Activated naive CD4-positive, alpha-beta T cell treated with anti-CD3 and anti-CD28 coated beads, Interleukin-2, amount 10 ng/mL, durations not matched to agents 7 days and 5 days (primary cell): Measurements from ENCODE around the gene KMT2B.
A peak's percentile ranks its signal among the peaks of the same experiment; 100 is the strongest.
"Not testable (repeated sequence)": the region's sequence is repeated elsewhere in the genome, so short reads cannot be mapped to it uniquely, and the experiment has no call there.

ENCODE experiments used
- CTCF ChIA-PET: fragments of 350-600 bp; sonication (Branson Sonifier 250); formaldehyde crosslinking; loops from one replicate; lab custom pipeline; 2021; ENCODE audit warnings: antibody characterized with exemption; lab: Charles Lee
- DNase-seq: peaks from one replicate; pipeline ENCODE4 v3.0.0-alpha.2; 2020
- H3K27ac Mint-ChIP-seq: one replicate; pipeline ENCODE4 v1.8.0; 2021; ENCODE audit warnings: mild to moderate bottlenecking, moderate library complexity, mixed read lengths
- H3K27me3 Mint-ChIP-seq: one replicate; pipeline ENCODE4 v1.8.0; 2021; ENCODE audit warnings: mild to moderate bottlenecking, mixed read lengths
- H3K36me3 Mint-ChIP-seq: one replicate; pipeline ENCODE4 v1.8.0; 2021; ENCODE audit warnings: mixed read lengths
- H3K4me1 Mint-ChIP-seq: one replicate; pipeline ENCODE4 v1.8.0; 2021; ENCODE audit warnings: mixed read lengths
- H3K4me3 Mint-ChIP-seq: one replicate; pipeline ENCODE4 v1.8.0; 2021; ENCODE audit warnings: mild to moderate bottlenecking, moderate library complexity, mixed read lengths
- H3K9me3 Mint-ChIP-seq: one replicate; pipeline ENCODE4 v1.8.0; 2021; ENCODE audit warnings: mixed read lengths

Gene KMT2B

DNA sequence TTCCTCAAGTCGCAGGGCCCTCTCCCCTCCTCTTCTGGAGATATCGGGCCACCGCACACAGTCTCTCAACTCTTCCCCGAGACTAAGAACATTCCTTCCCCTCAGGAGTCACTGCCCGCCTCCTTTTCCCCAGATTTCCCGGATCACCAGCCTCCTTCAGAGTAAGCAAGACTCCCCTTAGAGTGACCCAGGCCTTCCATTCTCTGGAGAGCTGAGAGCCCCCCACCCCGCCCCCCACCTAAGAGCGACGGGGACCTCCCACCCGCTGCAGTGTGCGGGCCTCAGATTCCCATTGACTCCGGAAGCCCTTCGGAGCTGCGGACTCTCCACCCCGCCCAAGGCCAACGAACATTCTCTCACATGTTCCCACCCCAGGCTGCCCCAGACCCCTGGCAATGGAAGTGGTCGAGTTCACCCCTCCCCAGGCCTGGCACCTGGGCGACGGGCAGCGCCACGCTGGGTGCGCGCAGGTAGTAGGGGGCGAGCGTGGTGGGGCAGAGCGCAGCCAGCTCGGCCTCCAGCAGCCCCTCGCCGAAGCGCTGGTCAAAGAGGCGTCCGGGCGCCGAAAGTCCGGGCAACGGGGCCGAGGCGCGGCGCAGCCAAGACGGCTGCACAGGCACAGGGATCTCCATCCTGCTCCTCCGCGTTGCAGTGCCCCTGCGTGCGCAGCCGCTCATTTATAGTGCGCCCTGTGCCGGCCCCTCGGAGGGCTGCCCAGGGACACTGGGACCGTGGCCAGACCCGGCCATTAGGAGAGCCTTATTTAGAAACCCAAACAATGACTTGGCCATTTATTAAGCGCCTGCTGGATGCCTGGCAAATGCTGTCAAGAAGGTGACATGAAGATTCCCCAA, 38.8 kb downstream of the KMT2B start, which contains the start of gene HSPB6:
TSS of gene HSPB6 (minus strand) at position 653 of the 854 bp plus-strand sequence. CDS start at position 632, 21 bp downstream.
- H3K4me3 Mint-ChIP-seq: peak within 1 kb of the TSS; percentile 93
- CTCF ChIA-PET: no interaction called here
- peaks cover 13% of the 10 kb centered on the region for H3K27me3 Mint-ChIP-seq
- peaks cover 27% of the 10 kb centered on the region for H3K36me3 Mint-ChIP-seq
- peaks cover 44% of the 10 kb centered on the region for H3K4me1 Mint-ChIP-seq
- DNase-seq: no peak
- peak within 1 kb of the TSS; percentile 95 for H3K27ac Mint-ChIP-seq
- H3K9me3 Mint-ChIP-seq: no peaks in the 10 kb centered on the region

DNA sequence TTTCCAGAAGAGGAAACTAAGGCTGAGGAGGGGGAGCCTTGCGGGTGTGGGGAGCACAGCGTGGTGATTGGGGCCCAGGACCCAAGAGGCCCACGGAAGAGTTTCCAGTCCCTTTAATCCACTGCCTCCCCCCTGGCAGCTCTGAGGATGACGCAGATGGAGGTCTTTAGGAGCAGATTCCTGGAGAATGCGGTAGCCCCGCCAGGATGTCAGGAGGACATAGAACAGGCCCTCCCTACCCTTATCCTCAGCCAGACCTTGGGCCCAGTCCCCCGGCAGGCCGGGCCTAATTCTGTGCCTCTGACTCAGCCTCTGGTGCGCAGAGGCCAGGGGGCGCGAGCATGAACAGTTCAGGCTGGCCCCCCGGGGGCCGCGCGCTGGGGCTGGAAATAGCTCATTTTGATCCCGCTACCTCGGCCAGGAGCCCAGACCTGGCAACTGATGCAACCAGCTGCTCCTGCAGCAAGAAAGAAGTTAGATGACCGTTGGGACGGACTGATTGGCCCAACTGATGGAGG, 39.5 kb downstream of the KMT2B start:
- H3K4me3 Mint-ChIP-seq: peak overlapping the region; percentile 93
- H3K27me3 Mint-ChIP-seq: peaks cover 13% of the 10 kb centered on the region
- no peaks in the 10 kb centered on the region for H3K9me3 Mint-ChIP-seq
- H3K4me1 Mint-ChIP-seq: peaks cover 46% of the 10 kb centered on the region
- CTCF ChIA-PET: no interaction called here
- H3K27ac Mint-ChIP-seq: peak overlapping the region; percentile 95
- peak; percentile 46 for DNase-seq
- peaks cover 33% of the 10 kb centered on the region for H3K36me3 Mint-ChIP-seq

DNA sequence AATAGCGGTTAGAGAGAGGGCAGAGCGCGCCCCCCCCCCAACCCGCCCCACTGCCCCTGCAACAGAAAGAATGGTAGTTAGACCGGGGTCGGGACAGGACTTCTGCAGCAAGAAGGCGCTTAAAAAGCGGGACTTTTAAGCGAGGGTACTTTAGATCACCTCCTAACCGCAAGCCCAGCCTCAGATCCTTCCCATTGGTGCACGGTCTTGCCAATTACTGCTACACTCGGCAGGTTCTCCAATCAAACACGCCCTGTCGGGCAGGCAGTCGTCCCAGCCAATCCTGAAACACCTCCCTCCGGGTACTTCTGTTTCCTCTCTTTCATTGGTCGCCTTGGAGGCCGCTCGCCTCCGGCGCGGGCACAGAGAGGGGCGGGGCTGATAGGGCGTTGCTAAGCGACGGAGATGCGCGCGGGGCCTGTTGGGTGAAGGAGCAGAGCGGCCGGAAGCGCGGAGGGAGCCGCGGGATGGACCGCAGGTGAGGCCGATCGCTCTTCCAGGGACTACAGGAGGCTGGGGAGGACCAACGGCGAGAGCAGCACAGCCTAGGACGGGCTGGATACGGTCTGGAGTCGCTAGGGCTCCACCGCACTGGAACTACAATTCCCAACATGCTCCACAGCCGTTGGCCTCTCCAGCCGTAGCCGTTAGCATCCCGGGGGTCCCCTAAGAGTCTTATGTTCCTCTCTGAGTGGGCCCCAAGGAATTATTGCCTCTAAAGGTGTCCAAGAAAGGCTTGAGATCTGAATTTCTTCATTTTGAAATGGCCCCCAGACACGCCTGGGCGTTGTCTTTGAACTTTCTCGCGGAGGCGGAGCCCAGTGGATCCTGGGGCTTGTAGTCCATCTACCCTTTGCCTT, 40.2 kb downstream of the KMT2B start, which contains the start of gene PROSER3:
TSS of gene PROSER3 (plus strand) at position 428 of the 860 bp plus-strand sequence. CDS start at position 468, 40 bp downstream.
- CTCF ChIA-PET: no interaction called here
- Mint-ChIP-seq H3K4me1 (peaks cover 46% of the 10 kb centered on the region), H3K9me3 (no peaks in the 10 kb centered on the region)

DNA sequence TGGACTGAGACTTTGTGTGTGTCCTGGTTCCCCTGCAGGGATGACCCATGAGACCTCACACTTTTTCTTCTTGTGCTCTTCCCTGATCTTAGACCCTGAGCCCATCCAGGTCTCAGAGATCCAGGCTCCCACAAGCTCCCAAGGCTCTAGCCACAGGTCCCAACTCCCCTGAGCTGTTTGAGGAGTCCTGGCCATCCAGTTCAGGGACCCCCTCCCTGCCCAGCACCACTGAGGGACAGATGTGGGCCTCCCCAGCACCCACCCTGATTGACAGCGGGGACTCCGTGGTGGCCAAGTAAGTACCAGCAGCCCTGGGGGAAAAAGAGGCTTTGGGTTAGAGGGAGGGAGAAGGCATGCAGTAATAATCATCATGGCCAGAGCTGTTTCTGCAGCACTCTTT, 41.9 kb downstream of the KMT2B start:
- peak overlapping the region; percentile 66 for H3K27ac Mint-ChIP-seq
- H3K4me1 Mint-ChIP-seq: peaks cover 46% of the 10 kb centered on the region
- no peaks in the 10 kb centered on the region for H3K9me3 Mint-ChIP-seq
- DNase-seq: no peak
- H3K36me3 Mint-ChIP-seq: peaks cover 26% of the 10 kb centered on the region
- H3K27me3 Mint-ChIP-seq: peaks cover 13% of the 10 kb centered on the region
- CTCF ChIA-PET: no interaction called here
- peak overlapping the region; percentile 93 for H3K4me3 Mint-ChIP-seq

More for the DNA sequence above, 40.2 kb downstream of the KMT2B start, which contains the start of gene PROSER3:
- Mint-ChIP-seq H3K27me3 (peaks cover 13% of the 10 kb centered on the region), H3K27ac (peak within 1 kb of the TSS; percentile 95), H3K36me3 (peaks cover 33% of the 10 kb centered on the region), H3K4me3 (peak within 1 kb of the TSS; percentile 93)
- peak; percentile 99 for DNase-seq

DNA sequence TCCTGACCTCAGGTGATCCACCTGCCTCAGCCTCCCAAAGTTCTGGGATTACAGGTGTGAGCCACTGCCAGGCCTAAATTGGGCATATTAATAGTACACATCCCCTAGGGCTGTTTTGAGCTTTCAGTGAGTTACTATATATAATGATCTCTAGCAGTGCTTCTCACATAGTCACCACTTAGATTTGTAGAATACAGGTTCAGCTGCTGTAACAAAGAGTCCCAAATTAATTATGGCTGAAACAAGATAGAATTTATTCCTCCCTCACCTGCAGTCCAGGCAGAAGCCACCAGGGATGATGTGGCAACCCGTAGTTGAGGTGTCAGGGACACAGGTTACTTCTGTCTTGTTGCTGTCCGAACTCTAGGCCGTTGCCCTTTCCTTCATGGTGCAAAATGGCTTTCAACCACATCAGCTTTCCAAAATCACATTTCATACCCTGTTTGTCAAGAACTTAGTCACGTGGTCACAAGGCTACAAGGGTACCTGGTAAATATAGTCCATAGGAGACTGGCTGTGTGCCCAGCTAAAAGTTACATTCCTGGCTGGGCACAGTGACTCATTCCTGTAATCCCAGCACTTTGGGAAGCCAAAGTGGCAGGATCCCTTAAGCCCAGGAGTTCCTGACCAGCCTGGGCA, 43.0 kb downstream of the KMT2B start:
- H3K4me3 Mint-ChIP-seq: no peak overlapping the region
- no peaks in the 10 kb centered on the region for H3K9me3 Mint-ChIP-seq
- peaks cover 42% of the 10 kb centered on the region for H3K4me1 Mint-ChIP-seq
- H3K36me3 Mint-ChIP-seq: peaks cover 26% of the 10 kb centered on the region
- DNase-seq: no peak
- no peak overlapping the region for H3K27ac Mint-ChIP-seq
- CTCF ChIA-PET: no interaction called here
- H3K27me3 Mint-ChIP-seq: peaks cover 13% of the 10 kb centered on the region

DNA sequence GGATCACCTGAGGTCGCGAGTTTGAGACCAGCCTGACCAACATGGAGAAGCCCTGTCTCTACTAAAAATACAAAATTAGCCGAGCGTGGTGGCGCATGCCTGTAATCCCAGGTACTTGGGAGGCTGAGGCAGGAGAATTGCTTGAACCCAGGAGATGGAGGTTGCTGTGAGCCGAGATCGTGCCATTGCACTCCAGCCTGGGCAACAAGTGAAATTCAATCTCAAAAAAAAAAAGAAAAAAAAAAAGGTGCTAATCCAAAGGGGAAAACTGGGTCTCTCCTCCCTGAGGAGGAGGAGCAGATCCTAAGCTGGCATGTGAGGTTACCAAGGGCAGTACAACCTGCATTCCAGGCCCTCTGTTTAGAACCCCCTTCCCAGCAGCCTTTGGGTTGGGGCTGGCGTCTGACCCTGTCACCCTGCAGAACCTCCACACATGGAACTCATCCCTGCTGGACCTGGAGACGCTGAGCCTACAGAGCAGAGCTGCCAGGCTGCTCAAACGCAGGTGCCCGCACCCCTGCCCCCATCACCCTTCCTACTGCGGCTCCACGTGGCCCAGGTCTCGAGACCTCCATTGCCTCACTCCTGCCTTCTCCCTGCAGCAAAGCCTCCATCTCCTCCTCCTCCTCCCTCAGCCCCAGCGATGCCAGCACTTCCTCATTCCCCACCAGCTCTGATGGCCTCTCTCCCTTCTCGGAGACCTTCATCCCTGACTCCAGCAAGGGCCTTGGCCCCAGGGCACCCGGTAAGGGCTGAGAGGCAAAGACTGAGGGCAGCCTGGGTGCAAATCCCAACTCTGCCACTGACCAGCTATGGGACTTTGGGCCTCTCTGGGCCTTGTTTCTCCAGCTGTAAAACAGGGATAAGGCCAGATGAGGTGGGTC, 46.9 kb downstream of the KMT2B start:
- Mint-ChIP-seq H3K4me1 (peaks cover 10% of the 10 kb centered on the region), H3K9me3 (no peaks in the 10 kb centered on the region), H3K4me3 (no peak overlapping the region), H3K27me3 (no peaks in the 10 kb centered on the region), H3K36me3 (peaks cover 27% of the 10 kb centered on the region), H3K27ac (no peak overlapping the region)
- CTCF ChIA-PET: interaction anchor here (1.0 to 1.3 kb wide), 2 partner anchors 12 to 14 kb away, joined by 3 read pairs; no protein-coding TSS in a partner anchor
- no peak for DNase-seq

DNA sequence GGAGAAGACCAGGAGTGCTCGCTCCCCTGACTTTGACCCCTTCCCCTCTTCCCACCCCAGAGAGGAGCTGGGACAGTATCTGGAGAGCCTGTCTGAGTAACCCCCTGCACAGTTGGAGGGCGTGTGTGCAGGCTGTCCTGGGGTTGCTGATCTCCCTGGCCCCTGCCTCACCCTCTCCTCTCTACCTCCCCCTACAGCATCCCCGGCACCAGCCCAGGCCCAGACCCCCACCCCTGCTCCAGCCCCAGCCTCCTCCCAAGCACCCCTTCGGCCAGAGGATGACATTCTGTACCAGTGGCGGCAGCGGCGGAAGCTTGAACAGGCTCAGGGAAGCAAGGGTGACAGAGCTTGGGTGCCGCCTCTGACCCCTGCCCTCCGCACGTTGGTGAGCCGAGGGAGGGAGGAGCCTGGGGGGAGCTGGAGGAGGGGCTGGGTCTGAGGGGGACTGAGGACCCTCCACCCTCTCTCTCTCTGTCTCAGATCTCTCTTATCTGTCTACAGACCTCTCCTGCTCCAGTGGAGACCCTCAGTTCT, 48.8 kb downstream of the KMT2B start:
- H3K4me3 Mint-ChIP-seq: no peak overlapping the region
- H3K27ac Mint-ChIP-seq: no peak overlapping the region
- no peaks in the 10 kb centered on the region for H3K9me3 Mint-ChIP-seq
- CTCF ChIA-PET: interaction anchor here (0.8 kb wide), 1 partner anchor 14 kb away, joined by 3 read pairs; no protein-coding TSS in a partner anchor
- peaks cover 5% of the 10 kb centered on the region for H3K4me1 Mint-ChIP-seq
- H3K27me3 Mint-ChIP-seq: no peaks in the 10 kb centered on the region
- DNase-seq: no peak
- H3K36me3 Mint-ChIP-seq: peaks cover 21% of the 10 kb centered on the region

DNA sequence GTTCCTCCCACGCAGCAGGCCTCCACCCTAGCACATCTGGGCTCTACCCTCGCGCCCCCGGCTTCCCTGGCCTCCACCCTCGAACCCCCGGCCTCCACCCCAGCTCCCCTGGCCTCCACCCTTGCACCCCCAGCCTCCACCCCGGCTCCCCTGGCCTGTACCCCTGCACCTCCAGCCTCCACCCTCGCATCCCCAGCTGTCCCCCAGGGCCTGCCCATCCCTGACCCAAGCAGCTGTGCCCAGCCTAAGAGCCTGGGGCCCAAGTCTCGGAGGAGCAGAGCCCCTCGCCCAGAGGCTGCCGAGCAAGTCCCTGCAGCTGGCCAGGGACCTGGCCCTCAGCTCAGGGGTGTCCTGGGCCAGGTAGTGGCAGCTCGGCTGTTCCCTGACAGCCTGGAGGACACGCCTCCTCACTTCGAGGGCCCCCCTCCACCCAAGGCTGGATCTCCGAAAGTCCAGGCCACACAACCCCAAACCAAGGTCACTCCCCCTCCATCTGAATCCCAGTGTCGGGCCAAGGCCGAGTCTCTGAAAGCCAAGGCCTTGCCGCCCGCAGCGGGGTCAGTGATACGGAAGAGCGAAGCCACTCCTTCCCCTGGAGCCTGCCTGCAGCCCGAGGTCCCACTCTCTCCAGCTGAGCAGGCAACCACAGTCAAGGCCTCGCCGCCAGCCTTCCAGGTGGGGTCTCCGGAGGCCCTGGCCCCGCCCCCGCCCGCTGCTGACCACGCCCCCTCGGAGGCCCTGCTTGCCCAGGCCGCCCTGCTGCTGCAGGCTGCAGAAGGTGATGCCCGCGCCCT, 49.7 kb downstream of the KMT2B start:
- H3K36me3 Mint-ChIP-seq: peaks cover 16% of the 10 kb centered on the region
- no peak for DNase-seq
- no peaks in the 10 kb centered on the region for H3K27me3 Mint-ChIP-seq
- H3K4me1 Mint-ChIP-seq: peaks cover 3% of the 10 kb centered on the region
- CTCF ChIA-PET: interaction anchor here (1.0 kb wide), 1 partner anchor 52 kb away, joined by 3 read pairs; no protein-coding TSS in a partner anchor
- no peak overlapping the region for H3K4me3 Mint-ChIP-seq
- H3K9me3 Mint-ChIP-seq: no peaks in the 10 kb centered on the region
- no peak overlapping the region for H3K27ac Mint-ChIP-seq

DNA sequence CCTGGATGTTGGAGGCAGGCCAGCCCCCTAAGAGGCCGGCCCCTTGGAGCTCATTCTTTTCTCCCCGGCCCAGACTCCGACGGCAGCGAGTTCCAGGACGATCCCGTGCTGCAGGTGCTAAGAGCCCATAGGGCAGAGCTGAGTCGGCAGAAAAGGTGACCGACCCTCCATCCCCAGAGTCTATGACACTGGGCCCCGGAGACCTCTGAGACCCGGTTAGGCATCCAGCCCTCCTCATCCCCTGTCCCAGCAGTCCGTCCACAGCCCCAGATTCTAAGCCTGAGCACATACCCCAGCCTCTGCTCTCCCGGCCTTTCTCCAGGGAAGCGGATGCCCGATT, 50.2 kb downstream of the KMT2B start:
- no peak overlapping the region for H3K27ac Mint-ChIP-seq

DNA sequence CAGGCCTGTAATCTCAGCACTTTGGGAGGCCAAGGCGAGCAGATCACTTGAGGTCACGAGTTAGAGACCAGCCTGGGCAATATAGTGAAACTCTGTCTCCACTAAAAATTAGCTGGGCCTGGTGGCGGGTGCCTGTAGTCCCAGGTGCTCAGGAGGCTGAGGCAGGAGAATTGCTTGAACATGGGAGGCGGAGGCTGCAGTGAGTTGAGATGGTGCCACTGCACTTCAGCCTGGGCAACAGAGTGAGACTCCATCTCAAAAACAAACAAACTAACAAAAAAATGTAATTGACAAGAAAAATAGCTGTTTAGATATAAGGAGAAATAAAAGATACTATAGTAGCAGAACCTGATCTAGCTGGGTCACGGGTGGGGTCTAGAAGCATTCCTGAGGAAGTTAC, 54.6 kb downstream of the KMT2B start:
- H3K27ac Mint-ChIP-seq, CTCF ChIA-PET: not testable (repeated sequence)

More for the DNA sequence above, 50.2 kb downstream of the KMT2B start:
- Mint-ChIP-seq H3K9me3 (no peaks in the 10 kb centered on the region), H3K4me3 (no peak overlapping the region), H3K36me3 (peaks cover 16% of the 10 kb centered on the region), H3K27me3 (no peaks in the 10 kb centered on the region), H3K4me1 (peaks cover 3% of the 10 kb centered on the region)
- no peak for DNase-seq
- CTCF ChIA-PET: interaction anchor here (1.0 kb wide), 1 partner anchor 52 kb away, joined by 3 read pairs; no protein-coding TSS in a partner anchor

DNA sequence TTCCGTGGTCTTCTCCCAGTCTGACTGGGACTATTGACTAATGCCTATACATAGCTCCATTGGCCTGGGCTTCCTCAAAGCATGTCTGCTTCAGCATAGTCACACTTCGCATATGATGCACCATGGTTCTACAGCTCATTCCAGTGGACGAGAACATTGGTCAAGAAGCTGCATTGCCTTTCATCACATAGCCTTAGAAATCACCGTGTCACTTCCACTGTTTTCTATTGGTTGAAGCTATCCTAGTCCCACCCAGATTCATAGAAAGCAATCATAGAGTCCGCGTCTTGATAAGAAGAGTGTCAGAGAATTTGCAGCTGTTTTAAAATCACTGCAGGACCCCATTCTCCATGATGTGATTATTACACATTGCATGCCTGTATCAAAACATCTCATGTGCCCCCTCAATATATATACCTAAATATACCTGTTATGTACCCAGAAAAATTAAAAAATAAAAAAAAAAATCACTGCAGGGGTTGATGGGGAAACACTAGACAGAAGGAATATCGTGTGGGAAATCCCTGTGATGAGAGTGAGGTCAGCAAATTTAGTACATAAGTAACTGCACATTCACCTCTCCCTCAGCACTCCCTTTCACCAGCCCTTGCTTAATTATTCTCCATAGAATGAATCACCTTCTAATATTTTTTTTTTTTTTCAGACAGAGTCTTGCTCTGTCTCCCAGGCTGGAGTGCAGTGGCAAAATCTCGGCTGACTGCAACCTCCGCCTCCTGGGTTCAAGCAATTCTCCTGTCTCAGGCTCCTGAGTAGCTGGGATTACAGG, 55.4 kb downstream of the KMT2B start:
- H3K9me3 Mint-ChIP-seq: no peaks in the 10 kb centered on the region
- no peaks in the 10 kb centered on the region for H3K27me3 Mint-ChIP-seq
- H3K36me3 Mint-ChIP-seq: peaks cover 20% of the 10 kb centered on the region
- CTCF ChIA-PET: no interaction called here
- no peak overlapping the region for H3K4me3 Mint-ChIP-seq
- DNase-seq: no peak
- H3K4me1 Mint-ChIP-seq: peaks cover 31% of the 10 kb centered on the region
- H3K27ac Mint-ChIP-seq: no peak overlapping the region

More for the DNA sequence above, 54.6 kb downstream of the KMT2B start:
- H3K4me1 Mint-ChIP-seq: peaks cover 25% of the 10 kb centered on the region
- not testable (repeated sequence) for DNase-seq, H3K27me3 Mint-ChIP-seq, H3K9me3 Mint-ChIP-seq, H3K4me3 Mint-ChIP-seq
- H3K36me3 Mint-ChIP-seq: peaks cover 17% of the 10 kb centered on the region
